ENCODE data around the gene ZNF664. TPM values are rescaled to one million over a fixed set of nuclear protein-coding genes. Genes with fewer than 3 reads are reported as not detected.

Gene ZNF664
- total RNA-seq, 2 donors from 2014 or later: 131 to 139 TPM

GRCh38 chr12:124018539-124018938, 45.5 kb downstream of the ZNF664 start:
- Histone ChIP-seq H3K27me3 (ENCODE audit: control insufficient read depth, insufficient read depth, low read length, poor library complexity, severe bottlenecking) (no peaks in the 10 kb centered on the region), H3K9ac (ENCODE audit: extremely low read depth, low read length, poor library complexity, severe bottlenecking) (no peak overlapping the region), H3K4me3 (ENCODE audit: low read length) (no peak overlapping the region), H3K4me1 (ENCODE audit: control insufficient read depth, insufficient read depth, low read length) (no peaks in the 10 kb centered on the region), H3K27ac (ENCODE audit: low read depth, low read length) (no peak overlapping the region), H3K9me3 (ENCODE audit: control insufficient read depth, low read length) (peaks cover 6% of the 10 kb centered on the region), H3K36me3 (ENCODE audit: control insufficient read depth, insufficient read depth, low read length) (peaks cover 20% of the 10 kb centered on the region)
- WGBS, 2 experiments (ENCODE audit: insufficient coverage in 1 of 2, insufficient read length in 1 of 2): 90 to 94% methylated on average over 1 to 2 of the region's 2 CpGs
- no peak for DNase-seq
- no peaks in the 10 kb centered on the region for H3K27me3 Mint-ChIP-seq (ENCODE audit: insufficient read depth)
- no peak overlapping the region for H3K4me3 Mint-ChIP-seq
- H3K27ac Mint-ChIP-seq: no peak overlapping the region
- peaks cover 21% of the 10 kb centered on the region for H3K36me3 Mint-ChIP-seq (ENCODE audit: low read depth)
- H3K9me3 Mint-ChIP-seq: peaks cover 12% of the 10 kb centered on the region
- TF ChIP-seq CTCF (conservative IDR thresholded peaks at IDR 0.05): no peak
- peaks cover 9% of the 10 kb centered on the region for H3K4me1 Mint-ChIP-seq

- Histone ChIP-seq H3K27me3 (ENCODE audit: control insufficient read depth, insufficient read depth, low read length, poor library complexity, severe bottlenecking) (no peaks in the 10 kb centered on the region), H3K4me3 (ENCODE audit: low read length) (no peak overlapping the region), H3K36me3 (ENCODE audit: control insufficient read depth, insufficient read depth, low read length) (peaks cover 16% of the 10 kb centered on the region), H3K4me1 (ENCODE audit: control insufficient read depth, insufficient read depth, low read length) (no peaks in the 10 kb centered on the region), H3K9ac (ENCODE audit: extremely low read depth, low read length, poor library complexity, severe bottlenecking) (no peak overlapping the region), H3K27ac (ENCODE audit: low read depth, low read length) (no peak overlapping the region), H3K9me3 (ENCODE audit: control insufficient read depth, low read length) (peaks cover 6% of the 10 kb centered on the region)
- no peak for DNase-seq
- Mint-ChIP-seq H3K9me3 (peaks cover 12% of the 10 kb centered on the region), H3K4me3 (no peak overlapping the region), H3K36me3 (ENCODE audit: low read depth) (peaks cover 15% of the 10 kb centered on the region), H3K27ac (no peak overlapping the region), H3K27me3 (ENCODE audit: insufficient read depth) (no peaks in the 10 kb centered on the region), H3K4me1 (peaks cover 9% of the 10 kb centered on the region)
- TF ChIP-seq CTCF (conservative IDR thresholded peaks at IDR 0.05): no peak
These were observed 46.1 kb downstream of the ZNF664 start for GRCh38 chr12:124019115-124019514.

- no peak overlapping the region for H3K27ac ChIP-seq (ENCODE audit: low read depth, low read length)
- no peak overlapping the region for H3K9ac ChIP-seq (ENCODE audit: extremely low read depth, low read length, poor library complexity, severe bottlenecking)
- no peaks in the 10 kb centered on the region for H3K27me3 ChIP-seq (ENCODE audit: control insufficient read depth, insufficient read depth, low read length, poor library complexity, severe bottlenecking)
- Mint-ChIP-seq H3K27ac (no peak overlapping the region), H3K36me3 (ENCODE audit: low read depth) (peaks cover 8% of the 10 kb centered on the region), H3K4me3 (no peak overlapping the region), H3K4me1 (peaks cover 6% of the 10 kb centered on the region), H3K9me3 (peaks cover 12% of the 10 kb centered on the region), H3K27me3 (ENCODE audit: insufficient read depth) (no peaks in the 10 kb centered on the region)
- H3K9me3 ChIP-seq (ENCODE audit: control insufficient read depth, low read length): peaks cover 6% of the 10 kb centered on the region
- DNase-seq: no peak
- H3K4me3 ChIP-seq (ENCODE audit: low read length): no peak overlapping the region
- no peak for TF ChIP-seq CTCF (conservative IDR thresholded peaks at IDR 0.05)
- peaks cover 2% of the 10 kb centered on the region for H3K36me3 ChIP-seq (ENCODE audit: control insufficient read depth, insufficient read depth, low read length)
- WGBS, 2 experiments (ENCODE audit: insufficient coverage in 1 of 2, insufficient read length in 1 of 2): 83 to 94% methylated on average over 1 to 2 of the region's 2 CpGs
- H3K4me1 ChIP-seq (ENCODE audit: control insufficient read depth, insufficient read depth, low read length): no peaks in the 10 kb centered on the region
These were observed 47.5 kb downstream of the ZNF664 start for GRCh38 chr12:124020514-124020949.
